GM06990 (cell line): Measurements from ENCODE around the gene GALNT18.

Experiments
- DNase-seq: peaks from one replicate; pipeline ENCODE4 v3.0.0-alpha.2; 2011; ENCODE audit not compliant: insufficient read length; ENCODE audit errors: extremely low read depth
- H3K27me3 ChIP-seq: replicated peaks from 2 replicates; pipeline ENCODE4 v1.6.0; 2011; ENCODE audit warnings: low read length; ENCODE audit not compliant: control insufficient read depth, insufficient read depth
- H3K36me3 ChIP-seq: 2 replicates; pipeline ENCODE4 v1.5.1; 2011; ENCODE audit warnings: low read length; ENCODE audit not compliant: control insufficient read depth, insufficient read depth
- H3K4me3 ChIP-seq: replicated peaks from 2 replicates; pipeline ENCODE4 v1.5.1; 2011; ENCODE audit warnings: low read depth, mild to moderate bottlenecking, control low read depth, low read length
- CTCF ChIP-seq: IDR thresholded peaks from 2 replicates; pipeline ENCODE4 v1.5.1; 2011; ENCODE audit warnings: low read length, control low read depth, mild to moderate bottlenecking, inconsistent platforms; ENCODE audit not compliant: insufficient read depth, poor library complexity, severe bottlenecking

The GALNT18 gene

GRCh38 chr11:11636671-11637070 is 14.9 kb upstream of the GALNT18 start:
- no peak for DNase-seq
- Histone ChIP-seq H3K36me3 (no peaks in the 10 kb centered on the region), H3K4me3 (no peak overlapping the region), H3K27me3 (peaks cover 2% of the 10 kb centered on the region)
- TF ChIP-seq CTCF: no peak

DNA sequence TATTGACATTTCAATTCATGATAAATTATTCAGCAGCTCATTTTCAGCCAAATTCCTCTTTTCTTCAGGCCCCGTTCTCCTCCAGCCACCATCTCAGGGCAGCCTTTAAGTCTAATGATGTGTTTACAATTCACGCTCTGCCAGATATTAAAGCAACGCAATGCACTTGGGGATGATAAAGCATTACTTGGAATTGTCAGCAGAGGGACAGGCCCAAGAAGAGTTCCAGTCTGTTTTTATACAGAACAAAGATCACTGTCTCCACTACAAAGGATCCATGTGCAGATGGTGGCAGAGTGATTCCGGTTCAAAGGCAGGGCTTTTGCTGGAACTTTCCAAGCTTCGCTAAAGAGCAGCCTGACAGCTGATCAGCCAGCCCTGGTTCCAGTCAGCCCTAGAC is 13.6 kb upstream of the GALNT18 start:
- H3K4me3 ChIP-seq: no peak overlapping the region
- TF ChIP-seq CTCF: no peak
- DNase-seq: no peak
- H3K36me3 ChIP-seq: no peaks in the 10 kb centered on the region
- H3K27me3 ChIP-seq: peaks cover 2% of the 10 kb centered on the region

- no peak overlapping the region for H3K4me3 ChIP-seq
- TF ChIP-seq CTCF: no peak
- H3K27me3 ChIP-seq: peaks cover 2% of the 10 kb centered on the region
- no peak for DNase-seq
- no peaks in the 10 kb centered on the region for H3K36me3 ChIP-seq
Observed at GRCh38 chr11:11629368-11629767, 7.6 kb upstream of the GALNT18 start.

DNA sequence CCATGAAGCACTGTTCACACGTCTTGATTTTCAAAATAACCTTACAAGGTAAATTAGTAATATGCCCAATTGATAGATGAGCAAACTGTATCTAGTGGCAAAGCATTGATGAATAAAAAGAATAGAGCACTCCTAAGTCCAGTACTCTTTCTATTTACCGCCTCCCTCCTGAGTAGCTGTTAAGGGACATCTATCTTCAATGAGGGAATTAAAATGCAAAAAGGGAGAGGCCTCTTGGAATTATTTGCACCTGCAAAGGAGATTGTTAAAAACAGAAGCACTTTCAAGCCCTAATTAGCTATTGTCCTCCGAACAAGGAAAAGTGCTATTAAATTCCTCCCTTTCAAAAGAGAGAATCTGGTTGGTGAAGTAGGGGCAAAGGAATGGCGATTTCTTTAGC is 6.8 kb upstream of the GALNT18 start:
- no peaks in the 10 kb centered on the region; the same call in none of the 2 replicates for H3K27me3 ChIP-seq
- H3K4me3 ChIP-seq: no peak overlapping the region
- no peak for TF ChIP-seq CTCF
- DNase-seq: no peak
- no peaks in the 10 kb centered on the region for H3K36me3 ChIP-seq

DNA sequence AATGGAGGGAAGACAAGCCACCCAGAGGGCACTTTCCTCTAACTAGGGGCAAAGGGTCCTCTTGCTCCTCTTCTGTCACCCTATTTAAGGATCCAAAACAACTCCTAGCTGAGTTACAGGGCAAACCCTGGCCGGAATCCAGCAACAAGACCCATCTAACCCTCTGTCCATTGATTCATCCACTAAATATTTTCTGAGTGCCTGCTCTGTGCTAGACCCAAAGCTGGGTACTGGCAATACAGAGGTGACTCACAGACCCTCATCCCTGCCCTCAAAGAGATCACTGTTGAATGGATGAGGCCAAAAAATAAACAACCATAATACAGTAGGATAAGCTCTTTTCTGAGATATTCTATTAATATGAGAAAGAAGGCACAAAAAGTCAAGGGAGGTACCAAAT is 4.3 kb upstream of the GALNT18 start:
- DNase-seq: no peak
- H3K36me3 ChIP-seq: no peaks in the 10 kb centered on the region
- H3K4me3 ChIP-seq: no peak overlapping the region
- H3K27me3 ChIP-seq: no peaks in the 10 kb centered on the region; the same call in none of the 2 replicates
- no peak for TF ChIP-seq CTCF

GRCh38 chr11:11624926-11625325 is 3.1 kb upstream of the GALNT18 start:
- DNase-seq: no peak
- TF ChIP-seq CTCF: no peak
- H3K27me3 ChIP-seq: no peaks in the 10 kb centered on the region; the same call in none of the 2 replicates
- H3K4me3 ChIP-seq: no peak overlapping the region
- no peaks in the 10 kb centered on the region for H3K36me3 ChIP-seq
